ENCODE data around the gene ABCC9.

Gene ABCC9

DNA sequence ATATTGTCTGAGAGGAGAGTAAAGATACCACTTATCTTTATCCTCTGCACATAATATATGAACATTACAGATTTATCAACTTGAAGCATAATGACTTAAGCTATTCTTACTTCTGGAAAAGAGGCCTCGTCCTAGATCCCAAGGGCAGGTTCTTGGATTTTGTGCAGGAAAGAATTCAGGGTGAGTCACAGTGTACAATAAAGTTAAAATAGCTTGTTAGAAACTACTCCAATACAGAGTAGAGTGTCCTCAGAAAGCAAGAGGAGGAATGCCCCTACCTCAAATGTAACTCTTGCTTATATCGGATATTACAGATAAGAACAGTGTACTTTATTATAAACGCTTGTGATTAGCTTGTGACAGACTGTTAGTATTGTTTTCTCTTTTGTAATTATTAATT, 41.9 kb upstream of the ABCC9 start:
- Histone ChIP-seq H3K9me3 (ENCODE audit: control extremely low read depth in 1 of 5, control insufficient read depth in 4 of 5, insufficient read depth in 2 of 5, low read depth in 1 of 5, low read length in 4 of 5) (no peaks in the 10 kb centered on the region), H3K4me1 (ENCODE audit: control extremely low read depth in 1 of 4, control insufficient read depth in 4 of 4, insufficient read depth in 4 of 4, low read length in 3 of 4) (no peaks in the 10 kb centered on the region), H3K27ac (ENCODE audit: insufficient read depth in 1 of 2, low read depth in 1 of 2, low read length in 2 of 2, poor library complexity in 1 of 2, severe bottlenecking in 2 of 2) (no peak overlapping the region), H3K36me3 (ENCODE audit: control insufficient read depth in 4 of 4, insufficient read depth in 4 of 4, low read length in 3 of 4) (no peaks in the 10 kb centered on the region), H3K27me3 (replicated peaks in 2 of 5; ENCODE audit: control insufficient read depth in 4 of 5, insufficient read depth in 5 of 5, low read length in 4 of 5) (peaks cover 0 to 4% (median 0%) of the 10 kb centered on the region in 5 experiments), H3K4me3 (ENCODE audit: control insufficient read depth in 1 of 7, extremely low read depth in 1 of 7, insufficient read depth in 4 of 7, low read depth in 2 of 7, low read length in 6 of 7) (no peak overlapping the region)
- CTCF ChIA-PET, result no interaction called here
- POLR2A ChIA-PET, result no interaction called here
- 100% methylated on average over 1 of the region's 3 CpGs for WGBS (ENCODE audit: insufficient coverage)
- DNase-seq, result no peak

DNA sequence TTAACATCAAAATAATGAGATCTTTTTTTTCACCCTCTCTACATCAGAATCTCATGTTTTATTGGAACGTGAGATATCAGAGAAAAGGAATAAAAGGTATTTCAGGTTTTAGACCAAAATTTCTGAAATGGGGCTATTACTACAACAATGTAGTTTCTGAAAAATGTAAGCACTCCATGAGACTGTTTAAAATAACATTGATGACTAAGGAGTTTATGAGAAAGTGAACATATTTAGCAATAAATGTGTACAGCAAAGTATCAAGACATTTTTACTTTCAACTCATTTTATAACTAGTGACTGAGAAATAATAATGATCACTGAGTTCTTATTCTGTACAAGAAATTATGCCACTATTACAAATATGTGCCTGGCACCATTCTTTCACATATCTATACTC, 39.3 kb upstream of the ABCC9 start:
- no CpG with 5 or more reads among the region's 1 CpG for WGBS (ENCODE audit: insufficient coverage)
- ChIA-PET POLR2A (no interaction called here), CTCF (no interaction called here)

DNA sequence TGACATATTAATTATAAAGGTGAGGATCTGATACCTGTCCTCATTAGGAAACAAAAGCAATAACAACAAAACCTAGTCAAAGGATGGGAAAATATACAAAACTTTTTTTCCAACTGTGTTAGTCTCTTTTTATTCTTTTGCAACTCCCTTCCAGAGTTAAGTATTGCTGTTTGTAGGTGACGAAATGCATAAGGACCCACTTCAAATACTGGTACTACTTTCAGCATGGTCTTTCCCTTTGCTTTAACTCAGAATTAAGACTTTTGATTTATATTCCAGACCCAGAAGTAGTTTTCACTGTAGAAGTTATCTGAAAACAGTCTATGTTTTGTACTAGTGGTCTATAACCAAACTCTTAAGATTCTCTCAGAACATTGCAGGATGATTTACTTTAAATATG, 34.1 kb upstream of the ABCC9 start:
- CTCF ChIA-PET, result interaction anchor here (0.9 kb wide), 1 partner anchor 13 kb away, joined by 5 read pairs; no protein-coding TSS in a partner anchor

More for the DNA sequence above, 39.3 kb upstream of the ABCC9 start:
- no peak overlapping the region for H3K4me3 ChIP-seq (ENCODE audit: control insufficient read depth in 1 of 7, extremely low read depth in 1 of 7, insufficient read depth in 4 of 7, low read depth in 2 of 7, low read length in 6 of 7)
- peaks cover 0 to 4% (median 0%) of the 10 kb centered on the region in 5 experiments for H3K27me3 ChIP-seq (replicated peaks in 2 of 5; ENCODE audit: control insufficient read depth in 4 of 5, insufficient read depth in 5 of 5, low read length in 4 of 5)
- DNase-seq, result no peak
- H3K27ac ChIP-seq (ENCODE audit: insufficient read depth in 1 of 2, low read depth in 1 of 2, low read length in 2 of 2, poor library complexity in 1 of 2, severe bottlenecking in 2 of 2), result no peak overlapping the region
- H3K36me3 ChIP-seq (ENCODE audit: control insufficient read depth in 4 of 4, insufficient read depth in 4 of 4, low read length in 3 of 4), result no peaks in the 10 kb centered on the region
- H3K4me1 ChIP-seq (ENCODE audit: control extremely low read depth in 1 of 4, control insufficient read depth in 4 of 4, insufficient read depth in 4 of 4, low read length in 3 of 4), result no peaks in the 10 kb centered on the region
- no peaks in the 10 kb centered on the region for H3K9me3 ChIP-seq (ENCODE audit: control extremely low read depth in 1 of 5, control insufficient read depth in 4 of 5, insufficient read depth in 2 of 5, low read depth in 1 of 5, low read length in 4 of 5)

DNA sequence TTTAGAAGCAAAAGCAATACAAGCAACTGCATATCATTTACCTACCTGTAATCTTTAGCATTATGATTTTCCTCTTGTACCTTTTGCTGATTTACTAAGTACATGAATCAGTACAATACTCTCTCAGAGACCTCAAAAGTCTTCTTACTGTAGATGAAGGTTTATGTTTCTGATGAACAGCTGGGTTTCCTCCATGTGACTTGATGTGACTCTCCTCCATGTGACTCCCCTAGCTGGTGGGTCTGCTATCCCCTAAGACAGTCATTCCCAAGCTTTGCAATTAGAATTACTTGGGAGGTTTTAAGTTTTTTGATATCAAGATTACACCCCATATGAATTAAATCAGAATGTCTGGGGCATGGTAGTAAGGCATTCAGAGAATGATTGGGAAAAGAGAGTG, 32.0 kb upstream of the ABCC9 start:
- H3K4me1 ChIP-seq (ENCODE audit: control extremely low read depth in 1 of 4, control insufficient read depth in 4 of 4, insufficient read depth in 4 of 4, low read length in 3 of 4), result no peaks in the 10 kb centered on the region
- peaks cover 0 to 3% (median 0%) of the 10 kb centered on the region in 5 experiments for H3K27me3 ChIP-seq (replicated peaks in 2 of 5; ENCODE audit: control insufficient read depth in 4 of 5, insufficient read depth in 5 of 5, low read length in 4 of 5)
- no peak overlapping the region for H3K4me3 ChIP-seq (ENCODE audit: control insufficient read depth in 1 of 7, extremely low read depth in 1 of 7, insufficient read depth in 4 of 7, low read depth in 2 of 7, low read length in 6 of 7)
- no peak overlapping the region for H3K27ac ChIP-seq (ENCODE audit: insufficient read depth in 1 of 2, low read depth in 1 of 2, low read length in 2 of 2, poor library complexity in 1 of 2, severe bottlenecking in 2 of 2)
- no peak for DNase-seq
- ChIA-PET POLR2A (no interaction called here), CTCF (no interaction called here)
- peaks cover 0 to 1% (median 0%) of the 10 kb centered on the region in 5 experiments for H3K9me3 ChIP-seq (ENCODE audit: control extremely low read depth in 1 of 5, control insufficient read depth in 4 of 5, insufficient read depth in 2 of 5, low read depth in 1 of 5, low read length in 4 of 5)
- H3K36me3 ChIP-seq (ENCODE audit: control insufficient read depth in 4 of 4, insufficient read depth in 4 of 4, low read length in 3 of 4), result no peaks in the 10 kb centered on the region

More for the DNA sequence above, 34.1 kb upstream of the ABCC9 start:
- Histone ChIP-seq H3K9me3 (ENCODE audit: control extremely low read depth in 1 of 5, control insufficient read depth in 4 of 5, insufficient read depth in 2 of 5, low read depth in 1 of 5, low read length in 4 of 5) (no peaks in the 10 kb centered on the region), H3K27ac (ENCODE audit: insufficient read depth in 1 of 2, low read depth in 1 of 2, low read length in 2 of 2, poor library complexity in 1 of 2, severe bottlenecking in 2 of 2) (no peak overlapping the region), H3K36me3 (ENCODE audit: control insufficient read depth in 4 of 4, insufficient read depth in 4 of 4, low read length in 3 of 4) (no peaks in the 10 kb centered on the region), H3K27me3 (replicated peaks in 2 of 5; ENCODE audit: control insufficient read depth in 4 of 5, insufficient read depth in 5 of 5, low read length in 4 of 5) (peaks cover 0 to 4% (median 0%) of the 10 kb centered on the region in 5 experiments), H3K4me3 (ENCODE audit: control insufficient read depth in 1 of 7, extremely low read depth in 1 of 7, insufficient read depth in 4 of 7, low read depth in 2 of 7, low read length in 6 of 7) (no peak overlapping the region), H3K4me1 (ENCODE audit: control extremely low read depth in 1 of 4, control insufficient read depth in 4 of 4, insufficient read depth in 4 of 4, low read length in 3 of 4) (no peaks in the 10 kb centered on the region)
- no CpG with 5 or more reads among the region's 1 CpG for WGBS (ENCODE audit: insufficient coverage)
- no peak for DNase-seq
- POLR2A ChIA-PET, result no interaction called here

DNA sequence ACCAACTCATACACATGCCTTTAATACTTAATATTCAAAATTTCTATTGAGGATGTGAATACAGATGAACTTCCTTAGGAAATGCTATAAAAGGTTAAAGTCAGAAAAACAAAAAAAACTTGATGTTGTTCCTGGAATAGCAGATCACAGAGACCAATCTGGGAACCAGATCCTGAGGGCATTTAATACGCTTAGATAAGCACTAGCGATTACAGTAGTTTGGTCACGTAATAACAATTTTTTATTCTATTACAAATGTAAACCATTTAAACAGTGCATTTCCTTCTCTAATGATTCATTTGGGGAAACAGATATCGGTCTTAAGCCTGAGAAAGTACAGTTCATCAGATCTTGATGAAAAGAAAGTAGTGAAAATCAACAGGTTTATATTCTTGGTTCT, 30.8 kb upstream of the ABCC9 start:
- DNase-seq, result no peak
- WGBS (ENCODE audit: insufficient coverage), result 80% methylated on average over 1 of the region's 4 CpGs
- ChIA-PET POLR2A (no interaction called here), CTCF (no interaction called here)
- Histone ChIP-seq H3K9me3 (ENCODE audit: control extremely low read depth in 1 of 5, control insufficient read depth in 4 of 5, insufficient read depth in 2 of 5, low read depth in 1 of 5, low read length in 4 of 5) (peaks cover 0 to 1% (median 0%) of the 10 kb centered on the region in 5 experiments), H3K27ac (ENCODE audit: insufficient read depth in 1 of 2, low read depth in 1 of 2, low read length in 2 of 2, poor library complexity in 1 of 2, severe bottlenecking in 2 of 2) (no peak overlapping the region), H3K27me3 (replicated peaks in 2 of 5; ENCODE audit: control insufficient read depth in 4 of 5, insufficient read depth in 5 of 5, low read length in 4 of 5) (peaks cover 0 to 3% (median 0%) of the 10 kb centered on the region in 5 experiments), H3K4me1 (ENCODE audit: control extremely low read depth in 1 of 4, control insufficient read depth in 4 of 4, insufficient read depth in 4 of 4, low read length in 3 of 4) (no peaks in the 10 kb centered on the region), H3K36me3 (ENCODE audit: control insufficient read depth in 4 of 4, insufficient read depth in 4 of 4, low read length in 3 of 4) (no peaks in the 10 kb centered on the region), H3K4me3 (ENCODE audit: control insufficient read depth in 1 of 7, extremely low read depth in 1 of 7, insufficient read depth in 4 of 7, low read depth in 2 of 7, low read length in 6 of 7) (no peak overlapping the region)

DNA sequence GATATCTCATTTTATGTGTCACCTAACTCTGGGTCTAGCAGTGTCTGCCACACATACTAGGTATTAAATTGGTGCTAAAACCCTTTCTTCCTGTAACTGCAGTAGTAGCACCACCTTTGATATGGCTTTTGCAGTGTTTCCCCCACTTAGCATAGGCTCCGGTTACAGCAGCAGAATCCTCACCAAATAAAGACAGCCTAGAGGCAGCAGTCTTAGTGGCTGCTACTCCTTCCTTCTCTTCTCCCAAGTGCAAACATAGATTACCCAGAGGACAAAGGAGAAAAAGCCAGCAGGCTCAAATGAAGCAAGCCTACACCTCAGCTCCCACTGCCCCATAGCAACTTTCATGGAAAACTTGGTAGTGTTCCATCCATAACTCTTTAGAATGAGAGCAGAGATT, 30.1 kb upstream of the ABCC9 start:
- ChIA-PET POLR2A (no interaction called here), CTCF (interaction anchor here (0.6 kb wide), 2 partner anchors 275 to 1072 kb away, joined by 3 read pairs; no protein-coding TSS in a partner anchor)
- Histone ChIP-seq H3K27me3 (replicated peaks in 2 of 5; ENCODE audit: control insufficient read depth in 4 of 5, insufficient read depth in 5 of 5, low read length in 4 of 5) (peaks cover 0 to 3% (median 0%) of the 10 kb centered on the region in 5 experiments), H3K4me3 (ENCODE audit: control insufficient read depth in 1 of 7, extremely low read depth in 1 of 7, insufficient read depth in 4 of 7, low read depth in 2 of 7, low read length in 6 of 7) (no peak overlapping the region), H3K36me3 (ENCODE audit: control insufficient read depth in 4 of 4, insufficient read depth in 4 of 4, low read length in 3 of 4) (no peaks in the 10 kb centered on the region), H3K27ac (ENCODE audit: insufficient read depth in 1 of 2, low read depth in 1 of 2, low read length in 2 of 2, poor library complexity in 1 of 2, severe bottlenecking in 2 of 2) (no peak overlapping the region), H3K4me1 (ENCODE audit: control extremely low read depth in 1 of 4, control insufficient read depth in 4 of 4, insufficient read depth in 4 of 4, low read length in 3 of 4) (no peaks in the 10 kb centered on the region), H3K9me3 (ENCODE audit: control extremely low read depth in 1 of 5, control insufficient read depth in 4 of 5, insufficient read depth in 2 of 5, low read depth in 1 of 5, low read length in 4 of 5) (peaks cover 0 to 1% (median 0%) of the 10 kb centered on the region in 5 experiments)
- DNase-seq, result no peak
- 50% methylated on average over 1 of the region's 1 CpG for WGBS (ENCODE audit: insufficient coverage)

DNA sequence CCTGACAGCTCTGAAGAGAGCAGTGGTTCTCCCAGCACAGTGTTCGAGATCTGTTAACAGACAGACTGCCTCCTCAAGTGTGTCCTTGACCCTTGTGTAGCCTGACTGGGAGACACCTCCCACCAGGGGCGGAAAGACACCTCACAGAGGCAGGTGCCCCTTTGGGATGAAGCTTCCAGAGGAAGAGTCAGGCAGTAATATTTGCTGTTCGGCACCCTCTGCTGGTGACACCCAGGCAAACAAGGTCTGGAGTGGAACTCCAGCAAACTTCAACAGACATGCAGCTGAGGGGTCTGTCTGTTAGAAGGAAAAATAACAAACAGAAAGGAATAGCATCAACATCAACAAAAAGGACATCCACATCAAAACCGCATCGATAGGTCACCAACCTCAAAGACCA, 21.6 kb upstream of the ABCC9 start:
- H3K36me3 ChIP-seq (ENCODE audit: control insufficient read depth in 4 of 4, insufficient read depth in 4 of 4, low read length in 3 of 4), result no peaks in the 10 kb centered on the region
- WGBS (ENCODE audit: insufficient coverage), result 87% methylated on average over 3 of the region's 5 CpGs
- peaks cover 0 to 3% (median 2%) of the 10 kb centered on the region in 5 experiments for H3K9me3 ChIP-seq (ENCODE audit: control extremely low read depth in 1 of 5, control insufficient read depth in 4 of 5, insufficient read depth in 2 of 5, low read depth in 1 of 5, low read length in 4 of 5)
- ChIA-PET POLR2A (no interaction called here), CTCF (no interaction called here)
- DNase-seq, result no peak
- no peak overlapping the region for H3K4me3 ChIP-seq (ENCODE audit: control insufficient read depth in 1 of 7, extremely low read depth in 1 of 7, insufficient read depth in 4 of 7, low read depth in 2 of 7, low read length in 6 of 7)
- H3K27me3 ChIP-seq (replicated peaks in 2 of 5; ENCODE audit: control insufficient read depth in 4 of 5, insufficient read depth in 5 of 5, low read length in 4 of 5), result no peaks in the 10 kb centered on the region
- H3K27ac ChIP-seq (ENCODE audit: insufficient read depth in 1 of 2, low read depth in 1 of 2, low read length in 2 of 2, poor library complexity in 1 of 2, severe bottlenecking in 2 of 2), result no peak overlapping the region
- no peaks in the 10 kb centered on the region for H3K4me1 ChIP-seq (ENCODE audit: control extremely low read depth in 1 of 4, control insufficient read depth in 4 of 4, insufficient read depth in 4 of 4, low read length in 3 of 4)
